ENCODE results near the gene RYR1.

RYR1 gene

GRCh38 chr19:38444026-38444425, 10.5 kb downstream of the RYR1 start:
- H3K4me3 ChIP-seq (ENCODE audit: low read depth, low read length) = no peak overlapping the region
- ChIA-PET POLR2A (interaction anchor here (0.6 kb wide), 1 partner anchor 27 kb away, joined by 5 read pairs; no protein-coding TSS in a partner anchor), CTCF (interaction anchor here (0.6 kb wide), 1 partner anchor 1115 kb away, joined by 4 read pairs; no protein-coding TSS in a partner anchor)
- no peaks in the 10 kb centered on the region for H3K9me3 ChIP-seq (ENCODE audit: control insufficient read depth, insufficient read depth, low read depth, low read length)
- no peak overlapping the region for H3K27ac ChIP-seq (ENCODE audit: extremely low read depth, low read depth, low read length)
- H3K4me1 ChIP-seq (ENCODE audit: control insufficient read depth, insufficient read depth, low read length) = no peaks in the 10 kb centered on the region
- TF ChIP-seq ZNF624 (tag by site-specific recombination; IDR thresholded peaks at IDR 0.05) (no peak), ZNF658 (tag by site-specific recombination; IDR thresholded peaks at IDR 0.05) (no peak), BCL11B (tag by site-specific recombination; IDR thresholded peaks at IDR 0.05; ENCODE audit: low read depth) (0 out of 2 replicates have a peak, but pooled peaks have one; percentile 14), PRDM10 (tag by site-specific recombination; IDR thresholded peaks at IDR 0.05) (peak; percentile 42; the same call in 1 of the 2 replicates), ZNF76 (tag by site-specific recombination; IDR thresholded peaks at IDR 0.05; ENCODE audit: borderline replicate concordance, low read depth) (0 out of 2 replicates have a peak, but pooled peaks have one; percentile 32), ATF2 (tag by site-specific recombination; IDR thresholded peaks at IDR 0.05; ENCODE audit: low read depth) (peak; percentile 71), ZNF580 (tag by site-specific recombination; IDR thresholded peaks at IDR 0.05) (no peak), GLIS2 (tag by site-specific recombination; IDR thresholded peaks at IDR 0.05) (peak; percentile 13; the same call in 1 of the 2 replicates)
- no peaks in the 10 kb centered on the region for H3K36me3 ChIP-seq (ENCODE audit: control insufficient read depth in 2 of 2, insufficient read depth in 1 of 2, low read length in 2 of 2)

GRCh38 chr19:38445362-38445761, 11.9 kb downstream of the RYR1 start:
- Histone ChIP-seq H3K4me3 (ENCODE audit: low read depth, low read length) (no peak overlapping the region), H3K9me3 (ENCODE audit: control insufficient read depth, insufficient read depth, low read depth, low read length) (no peaks in the 10 kb centered on the region), H3K27ac (ENCODE audit: extremely low read depth, low read depth, low read length) (no peak overlapping the region), H3K4me1 (ENCODE audit: control insufficient read depth, insufficient read depth, low read length) (no peaks in the 10 kb centered on the region), H3K36me3 (ENCODE audit: control insufficient read depth in 2 of 2, insufficient read depth in 1 of 2, low read length in 2 of 2) (no peaks in the 10 kb centered on the region)
- ChIA-PET CTCF (interaction anchor here (0.6 to 0.7 kb wide), 2 partner anchors 70 to 156 kb away, joined by 3 to 4 read pairs; no protein-coding TSS in a partner anchor), POLR2A (no interaction called here)
- TF ChIP-seq ZBTB20 (tag by site-specific recombination; IDR thresholded peaks at IDR 0.05) = 0 out of 2 replicates have a peak, but pooled peaks have one; percentile 25
- TF ChIP-seq ZNF792 (tag by site-specific recombination; IDR thresholded peaks at IDR 0.05) = no peak
- no peak for TF ChIP-seq ZBTB21 (tag by site-specific recombination; IDR thresholded peaks at IDR 0.05)
- TF ChIP-seq SP2 (tag by site-specific recombination; IDR thresholded peaks at IDR 0.05) = no peak
- TF ChIP-seq ZNF692 (tag by site-specific recombination; IDR thresholded peaks at IDR 0.05) = no peak
- no peak for TF ChIP-seq GLIS2 (tag by site-specific recombination; IDR thresholded peaks at IDR 0.05)
- no peak for TF ChIP-seq ZNF560 (tag by site-specific recombination; IDR thresholded peaks at IDR 0.05; ENCODE audit: borderline replicate concordance)
- no peak for TF ChIP-seq ZBTB7A (tag by site-specific recombination; IDR thresholded peaks at IDR 0.05; ENCODE audit: low read depth)
- TF ChIP-seq ZNF704 (tag by site-specific recombination; IDR thresholded peaks at IDR 0.05) = no peak
- TF ChIP-seq ZNF362 (tag by site-specific recombination; IDR thresholded peaks at IDR 0.05) = no peak
- no peak for TF ChIP-seq ZNF211 (tag by site-specific recombination; IDR thresholded peaks at IDR 0.05; ENCODE audit: low read depth)
- 0 out of 2 replicates have a peak, but pooled peaks have one; percentile 57 for TF ChIP-seq ZNF571 (tag by site-specific recombination; IDR thresholded peaks at IDR 0.05)
- TF ChIP-seq ZNF174 (tag by site-specific recombination; IDR thresholded peaks at IDR 0.05) = no peak
- TF ChIP-seq ZNF324 (tag by site-specific recombination; IDR thresholded peaks at IDR 0.05) = no peak
- TF ChIP-seq ZSCAN23 (tag by site-specific recombination; IDR thresholded peaks at IDR 0.05) = no peak
- TF ChIP-seq ZNF488 (tag by site-specific recombination; IDR thresholded peaks at IDR 0.05) = no peak
- no peak for TF ChIP-seq IKZF3 (tag by site-specific recombination; IDR thresholded peaks at IDR 0.05)
- no peak for TF ChIP-seq ZNF621 (tag by site-specific recombination; IDR thresholded peaks at IDR 0.05)

Data from HEK293 (cell line).